Raji (cell line): ENCODE data around the gene MALT1.

ENCODE experiments used
- POLR2A ChIP-seq: IDR thresholded peaks from 2 replicates; pipeline ENCODE4 v1.6.1; 2011; ENCODE audit warnings: low read depth, low read length, control low read depth; ENCODE audit not compliant: insufficient read depth

Gene MALT1

DNA sequence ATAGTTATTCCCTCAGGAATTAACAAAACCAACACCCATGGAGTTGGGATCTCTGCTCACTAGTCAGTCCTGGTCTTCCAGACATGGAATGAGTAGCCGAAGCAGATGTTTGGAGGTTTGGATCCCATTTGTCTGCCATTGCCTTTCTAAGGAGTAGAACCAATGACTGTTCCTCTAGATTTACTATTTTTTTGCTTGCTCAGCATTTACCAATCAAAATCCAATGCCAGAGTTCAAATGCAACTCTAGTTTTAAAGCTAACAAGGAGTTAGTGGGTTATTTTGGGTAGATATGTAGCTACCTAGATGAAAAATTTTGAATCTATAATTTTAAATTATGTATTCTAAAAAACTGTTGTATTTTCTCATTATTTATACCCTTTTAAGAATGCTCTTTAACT, 62.6 kb downstream of the MALT1 start:
- no peak for TF ChIP-seq POLR2A

DNA sequence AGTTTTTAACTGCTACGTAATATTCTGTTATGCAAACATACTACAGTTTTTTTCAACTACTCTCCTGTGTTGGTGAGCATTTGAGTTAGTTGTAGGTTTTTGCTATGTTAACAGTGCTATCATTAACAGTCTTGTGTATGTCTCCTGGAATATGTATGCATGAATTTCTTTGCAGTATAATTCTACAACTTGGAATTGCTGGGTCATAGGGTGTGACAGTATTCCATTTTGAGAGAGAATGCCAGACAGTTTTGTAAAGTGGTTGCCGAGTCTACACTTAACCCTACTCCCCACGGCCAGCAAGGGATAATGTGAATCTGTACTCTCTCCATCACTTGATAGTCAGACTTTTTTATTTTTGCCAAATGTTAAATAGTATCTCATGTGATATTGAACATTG, 67.1 kb downstream of the MALT1 start:
- TF ChIP-seq POLR2A, result no peak

DNA sequence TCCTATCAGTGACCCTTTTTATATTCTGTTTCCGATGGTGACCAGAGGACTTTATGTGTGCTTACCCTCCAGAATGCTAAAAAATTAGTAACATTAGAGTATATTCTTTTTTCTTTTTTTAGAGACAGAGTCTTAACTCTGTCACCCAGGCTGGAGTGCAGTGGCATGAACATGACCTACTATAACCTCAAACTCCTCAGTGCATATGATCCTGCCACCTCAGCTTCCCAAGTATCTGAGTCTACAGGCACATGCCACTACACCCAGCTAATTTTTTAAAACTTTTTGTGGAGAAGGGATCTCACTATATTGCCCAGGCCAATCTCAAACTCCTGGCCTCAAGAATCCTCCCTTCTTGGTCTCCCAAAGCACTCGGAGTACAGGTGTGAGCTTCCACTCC, 74.6 kb downstream of the MALT1 start:
- no peak for TF ChIP-seq POLR2A

DNA sequence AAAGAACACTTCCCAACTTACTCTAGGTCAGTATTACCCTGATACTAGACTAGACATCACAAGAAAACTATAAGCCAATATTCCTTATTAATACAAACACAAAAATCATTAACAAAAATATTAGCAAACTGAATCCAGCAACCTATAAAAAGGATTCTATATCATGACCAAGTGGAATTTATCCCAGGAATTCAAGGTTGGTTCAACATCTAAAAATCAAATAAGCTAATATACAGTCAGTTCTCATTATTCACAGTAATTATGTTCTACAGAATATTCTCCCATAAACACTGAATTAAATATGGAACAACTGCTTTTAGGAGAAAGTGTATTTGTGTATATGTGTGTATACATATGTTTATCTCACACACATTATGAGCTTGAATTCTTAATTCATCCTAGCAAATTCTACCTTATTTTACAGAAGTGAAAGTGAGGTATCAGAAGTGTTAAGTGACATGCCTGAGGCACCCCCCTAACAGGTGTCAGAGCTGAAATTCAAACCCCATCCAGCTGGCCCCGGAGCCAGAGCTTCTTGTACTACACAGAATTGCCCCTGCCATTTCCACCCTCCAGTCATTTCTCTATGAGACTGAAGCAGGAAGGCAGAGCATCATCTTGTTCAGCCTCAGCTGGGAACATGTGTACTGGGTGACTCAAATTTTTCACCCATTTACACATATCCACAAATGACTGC, 77.8 kb downstream of the MALT1 start:
- TF ChIP-seq POLR2A, result no peak

DNA sequence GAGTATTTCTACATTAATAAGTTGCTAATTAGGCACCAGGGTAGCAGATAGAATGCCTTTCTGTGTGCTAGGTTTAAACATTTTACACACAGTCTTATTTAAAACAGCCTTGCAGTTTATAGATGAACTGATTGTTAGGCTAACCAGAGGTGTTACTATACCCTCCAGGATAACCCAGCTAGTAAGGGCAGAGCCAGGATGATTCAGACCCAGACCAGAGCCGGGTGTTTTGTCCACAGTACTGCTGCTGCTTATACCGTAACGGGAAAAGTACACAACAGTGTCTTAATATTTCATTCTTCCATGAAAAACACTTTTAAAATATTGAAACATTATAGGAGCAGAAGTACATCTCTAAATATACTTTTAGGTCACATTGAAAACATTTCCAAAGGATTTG, 82.7 kb downstream of the MALT1 start:
- TF ChIP-seq POLR2A, result no peak

DNA sequence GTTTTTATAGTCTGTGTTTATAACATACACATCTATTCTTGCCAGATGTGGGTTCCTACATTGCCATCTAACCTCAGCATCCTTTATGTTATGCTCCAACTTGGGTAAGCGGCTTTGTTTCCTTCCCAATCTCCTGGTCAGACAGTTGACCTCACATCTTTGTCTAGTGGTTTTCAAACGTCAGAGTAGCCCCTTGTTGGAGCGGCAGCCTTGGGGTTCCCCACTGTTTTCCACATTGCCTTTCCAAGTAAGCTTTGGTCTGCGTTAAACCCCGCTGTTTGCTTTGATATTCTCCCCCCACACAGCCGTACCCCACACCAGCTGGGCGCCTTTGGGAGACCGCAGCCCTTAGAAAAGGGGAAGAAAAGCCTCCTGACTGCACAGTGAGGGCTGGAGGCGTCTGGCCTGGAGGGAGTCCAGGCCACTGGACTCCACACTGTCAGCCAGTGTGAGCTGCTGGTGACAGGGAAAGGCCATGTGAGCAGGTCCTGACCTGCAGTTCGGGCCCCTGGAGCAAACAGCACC, 83.3 kb downstream of the MALT1 start:
- no peak for TF ChIP-seq POLR2A

DNA sequence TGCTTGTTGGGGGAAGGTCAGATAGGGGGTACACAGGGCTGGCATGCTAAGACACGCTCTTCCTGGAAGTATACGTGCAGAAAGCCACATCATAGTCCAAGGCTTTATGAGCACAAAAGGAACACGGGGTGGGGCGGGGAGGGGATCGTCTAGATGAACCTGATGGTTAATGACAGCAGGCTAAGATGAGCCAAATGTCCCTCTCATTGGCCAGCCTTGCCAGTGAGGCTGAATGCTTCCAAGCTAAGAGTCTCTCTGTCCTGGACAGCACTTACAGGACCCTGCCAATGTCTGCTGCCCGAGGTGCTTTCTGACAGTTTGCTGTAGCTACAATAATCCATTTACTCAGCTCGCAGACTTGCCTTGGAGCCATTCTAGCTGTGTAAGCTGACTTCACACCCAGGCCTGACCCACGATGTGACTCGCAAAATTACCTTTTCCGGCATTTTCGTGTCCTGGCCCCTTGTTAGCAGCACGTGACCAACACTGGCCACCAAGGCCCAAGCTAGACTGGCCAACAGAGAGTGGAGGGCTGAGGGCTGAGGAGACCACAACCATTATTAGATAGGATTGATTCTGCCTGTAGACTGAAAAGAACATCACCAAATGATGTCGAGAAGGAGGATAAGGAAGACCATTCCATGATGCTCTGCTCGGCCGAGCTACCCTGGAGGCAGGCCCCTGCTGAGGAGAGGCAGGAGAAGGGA, 84.2 kb downstream of the MALT1 start:
- no peak for TF ChIP-seq POLR2A

DNA sequence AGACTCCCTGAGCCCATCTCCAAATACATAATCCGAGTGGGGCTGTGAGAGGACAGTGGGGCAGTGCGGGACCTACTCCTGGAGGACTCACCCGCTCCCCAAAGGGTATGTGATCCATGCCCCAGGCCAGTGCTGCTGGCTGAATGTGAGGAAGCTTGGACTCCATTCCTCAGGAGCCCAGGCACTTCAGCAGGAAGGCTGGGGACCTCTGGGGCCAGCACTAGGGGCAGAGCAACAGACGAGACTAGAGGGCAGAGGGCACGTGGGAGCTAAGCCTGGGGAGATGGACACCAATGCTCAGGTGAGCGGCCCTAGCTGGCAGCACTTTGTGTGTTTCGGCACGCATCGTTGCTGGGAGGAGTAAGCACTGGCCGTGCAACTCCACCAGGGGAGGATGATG, 84.9 kb downstream of the MALT1 start:
- no peak for TF ChIP-seq POLR2A

DNA sequence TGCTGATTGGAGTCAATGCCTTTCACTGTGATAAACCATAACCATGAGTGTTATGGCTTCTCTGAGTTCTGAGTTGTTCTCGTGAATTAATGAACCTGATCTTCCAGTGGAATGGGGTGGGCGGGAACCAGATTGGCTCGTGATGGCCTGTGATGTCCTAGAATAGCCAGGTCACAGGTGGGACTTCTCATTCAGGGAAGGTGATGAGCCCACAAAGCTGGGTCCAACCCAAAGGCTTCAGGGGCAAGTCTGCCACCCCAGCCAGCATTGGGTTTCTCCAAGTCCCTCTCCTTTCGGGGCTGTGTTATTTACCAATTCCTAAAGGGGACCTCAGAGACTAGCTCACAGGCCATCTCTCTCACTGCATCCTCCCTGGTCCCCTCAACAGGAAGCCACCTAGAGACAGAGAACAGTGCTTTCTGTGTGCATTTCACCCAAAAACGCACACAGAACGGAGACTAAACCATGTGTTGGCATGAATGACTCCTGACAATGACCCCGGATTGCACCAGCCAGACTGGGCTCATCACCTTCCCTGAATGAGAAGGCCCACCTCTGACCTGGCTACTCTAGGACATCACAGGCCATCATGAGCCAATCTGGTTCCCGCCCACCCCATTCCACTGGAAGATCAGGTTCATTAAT, 85.5 kb downstream of the MALT1 start:
- TF ChIP-seq POLR2A, result no peak

DNA sequence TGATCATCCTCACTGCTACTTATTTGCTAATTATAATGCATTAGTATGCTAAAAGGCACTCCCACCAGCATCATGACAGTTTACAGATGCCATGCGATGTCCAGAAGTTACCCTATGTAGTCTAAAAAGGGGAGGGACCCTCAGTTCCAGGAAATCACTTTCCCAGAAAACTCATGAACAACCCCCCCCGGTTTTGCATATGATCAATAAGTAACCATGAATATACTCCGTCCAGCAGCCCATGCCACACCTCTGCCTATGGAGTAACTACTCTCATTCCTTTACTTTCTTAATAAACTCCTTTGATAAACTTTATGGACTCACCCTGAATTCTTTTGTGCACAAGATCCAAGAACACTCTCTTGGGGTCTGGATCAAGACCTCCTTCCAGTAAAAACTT, 86.8 kb downstream of the MALT1 start:
- no peak for TF ChIP-seq POLR2A

DNA sequence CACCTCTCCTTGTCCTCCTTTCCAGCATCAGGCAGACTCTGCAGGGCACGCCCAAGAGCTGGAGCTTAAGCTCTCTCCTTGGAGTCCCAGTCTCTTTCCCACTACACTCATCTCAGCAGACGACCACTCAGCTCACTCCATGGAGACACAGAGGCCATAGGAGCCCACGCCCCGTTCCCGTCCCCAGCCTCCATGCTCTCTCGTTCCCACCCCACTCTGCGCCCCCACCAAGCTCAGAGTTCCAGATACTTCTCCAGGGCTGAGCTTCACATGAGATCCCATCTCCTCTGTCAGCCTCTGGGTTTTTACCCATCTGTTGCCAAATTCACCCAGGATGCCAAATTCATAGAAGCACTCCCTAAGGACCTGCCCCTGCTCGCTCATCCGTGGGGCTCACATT, 87.3 kb downstream of the MALT1 start:
- no peak for TF ChIP-seq POLR2A

DNA sequence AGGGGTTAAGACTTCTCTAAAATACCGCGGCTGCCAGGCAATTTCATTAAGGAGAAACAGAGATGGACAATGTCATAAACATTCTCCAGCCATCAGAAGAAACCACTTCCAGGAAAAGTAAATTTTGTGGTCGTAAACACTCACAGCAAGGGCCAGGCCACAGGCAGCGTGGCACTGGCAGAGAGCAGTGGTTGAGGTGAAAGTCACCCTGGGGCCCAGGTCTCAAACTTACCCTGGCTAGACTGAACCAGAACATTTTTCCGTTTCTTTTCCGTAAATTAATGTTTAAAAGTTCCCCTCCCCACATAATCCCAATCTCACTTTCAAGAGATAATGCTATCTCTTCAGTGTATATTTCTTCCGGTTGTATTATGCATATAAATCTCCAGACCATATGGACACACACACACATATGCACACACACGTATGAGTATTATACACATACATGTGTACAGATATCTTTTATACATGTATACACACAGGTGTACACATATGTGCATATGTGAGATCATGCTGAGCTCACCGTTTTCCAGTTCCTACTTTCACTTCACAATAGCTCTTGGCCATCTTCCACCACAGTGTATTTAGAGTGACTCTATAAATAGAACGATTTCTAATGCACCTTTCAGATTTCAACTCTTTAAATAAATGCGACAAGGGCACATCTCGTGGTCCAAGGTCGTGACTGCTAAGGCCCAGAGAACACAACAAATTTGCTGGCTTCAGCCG, 90.1 kb downstream of the MALT1 start:
- no peak for TF ChIP-seq POLR2A

DNA sequence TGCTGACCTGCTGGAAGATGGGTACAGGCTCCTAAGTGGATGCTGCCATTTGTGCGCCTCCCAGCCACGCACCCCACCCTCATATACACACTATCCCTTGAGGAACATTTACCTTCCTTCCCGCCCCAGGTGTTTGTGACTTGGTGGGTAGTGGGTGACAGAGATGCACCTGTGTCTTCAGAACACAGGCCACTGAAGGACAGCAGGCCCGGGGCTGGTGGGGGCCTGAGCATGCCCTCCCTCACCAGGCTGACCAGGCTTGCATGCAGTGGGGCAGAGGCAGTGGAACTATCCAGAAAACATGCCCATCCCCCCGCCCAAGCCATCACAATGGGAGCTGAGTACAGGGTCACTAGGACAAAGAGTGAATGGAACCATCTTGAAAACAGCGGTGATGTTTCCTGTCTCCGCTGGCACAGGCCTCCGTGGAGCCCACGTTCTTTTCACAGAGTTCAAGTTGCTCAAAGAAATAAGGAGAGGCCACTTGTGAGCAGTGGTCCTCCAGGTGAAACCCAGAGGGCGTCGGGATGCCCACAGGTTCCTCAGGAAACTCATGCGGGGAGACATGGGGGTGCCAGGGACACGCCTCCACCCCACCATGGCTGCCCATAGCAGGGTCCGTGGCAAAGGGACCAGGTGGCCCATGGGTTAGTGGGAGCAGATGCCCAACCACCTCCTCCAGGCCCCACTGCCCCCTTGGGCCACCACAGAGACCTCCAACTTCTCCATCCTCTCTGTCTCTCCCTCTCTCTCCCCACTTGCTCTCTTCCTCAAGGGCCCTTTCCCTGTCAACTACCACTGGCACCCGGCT, 90.9 kb downstream of the MALT1 start:
- no peak for TF ChIP-seq POLR2A

DNA sequence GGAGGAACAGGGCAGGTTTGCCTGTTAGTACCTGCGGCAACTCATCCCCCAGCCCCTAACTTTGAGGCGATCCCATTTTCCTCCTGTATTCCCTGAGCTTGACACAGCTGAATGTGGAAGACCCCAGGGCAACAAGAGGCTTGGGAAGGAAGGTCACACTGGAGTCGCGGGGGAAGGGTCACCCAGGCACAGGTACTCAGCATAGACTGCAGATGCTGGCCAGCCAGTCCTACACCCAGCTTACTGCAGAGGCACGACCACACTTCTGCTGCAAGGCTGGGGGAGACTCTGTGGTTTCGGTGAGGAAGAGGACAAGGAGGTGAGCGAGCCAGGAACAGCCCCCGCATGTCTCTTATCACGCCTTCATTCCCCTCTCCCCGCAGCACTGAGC, 91.5 kb downstream of the MALT1 start:
- TF ChIP-seq POLR2A, result no peak

DNA sequence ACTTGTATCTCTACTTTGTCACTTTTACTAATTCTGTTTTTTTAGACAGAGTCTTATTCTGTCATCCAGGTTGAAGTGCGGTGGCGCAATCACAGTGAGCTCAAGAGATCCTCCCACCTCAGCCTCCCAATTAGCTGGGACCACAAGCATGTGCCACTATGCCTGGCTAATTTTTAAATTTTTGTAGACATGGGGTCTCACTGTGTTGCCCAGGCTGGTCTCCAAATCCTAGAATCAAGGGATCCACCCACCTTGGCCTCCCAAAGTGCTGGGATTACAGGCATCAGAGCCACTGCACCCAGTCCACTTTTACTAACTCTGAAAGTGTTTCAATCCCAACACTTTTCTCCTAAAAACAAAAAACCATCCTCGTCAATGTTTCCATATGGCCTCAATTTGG, 94.9 kb downstream of the MALT1 start:
- no peak for TF ChIP-seq POLR2A

DNA sequence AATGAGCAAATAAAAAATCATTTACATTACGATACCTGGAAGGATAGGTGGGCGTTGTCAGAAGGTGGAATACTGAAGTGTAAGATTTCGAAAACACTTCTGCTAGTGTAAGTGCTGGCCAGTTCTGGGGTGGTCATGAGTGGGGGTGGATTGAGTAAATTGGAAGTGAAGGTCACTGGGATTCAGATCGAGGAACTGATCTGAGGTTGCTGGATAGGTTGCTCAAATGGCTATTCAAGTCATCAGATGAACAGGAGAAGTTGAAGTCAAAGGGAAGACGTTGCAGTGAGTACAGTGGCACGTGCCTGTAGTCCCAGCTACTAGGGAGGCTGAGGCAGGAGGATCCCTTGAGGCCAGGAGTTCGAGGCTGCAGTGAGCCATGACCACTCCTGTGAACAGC, 95.7 kb downstream of the MALT1 start:
- no peak for TF ChIP-seq POLR2A
